K562 (cell line): Measurements from ENCODE around the gene DAPK3. TPM values are rescaled to one million over a fixed set of nuclear protein-coding genes. Genes with fewer than 3 reads are reported as not detected.

Experiments used
- ATF2 ChIP-seq: sonication (generic); formaldehyde crosslinking; IDR thresholded peaks from 2 replicates; pipeline ENCODE4 v1.8.1; 2022; ENCODE audit warnings: missing genetic modification reagents
- BMI1 ChIP-seq: fragments of 150-350 bp; IDR thresholded peaks from 2 replicates; pipeline ENCODE4 v1.6.1; 2014; ENCODE audit warnings: low read length
- CBFA2T3 ChIP-seq: fragments of 450-650 bp; IDR thresholded peaks from 2 replicates; pipeline ENCODE4 v1.6.1; 2017
- CBX2 ChIP-seq: fragments of 200-600 bp; sonication (generic); IDR thresholded peaks from one replicate; pipeline ENCODE4 v1.6.1; 2012; ENCODE audit warnings: mild to moderate bottlenecking, low read length, inconsistent platforms; ENCODE audit not compliant: insufficient read depth, poor library complexity, severe bottlenecking
- DDX20 ChIP-seq: fragments of 450-650 bp; IDR thresholded peaks from 2 replicates; pipeline ENCODE4 v1.6.1; 2016; ENCODE audit warnings: missing genetic modification characterization, low read depth, mild to moderate bottlenecking, missing compliant biosample characterization, moderate library complexity
- GATA2 ChIP-seq: sonication (generic); formaldehyde crosslinking; IDR thresholded peaks from 2 replicates; pipeline ENCODE4 v1.4.0; 2020; ENCODE audit warnings: mild to moderate bottlenecking, missing genetic modification reagents
- GTF2E2 ChIP-seq: fragments of 200-800 bp; sonication (Bioruptor generic); IDR thresholded peaks from 2 replicates; pipeline ENCODE4 v1.6.1; 2016; ENCODE audit warnings: missing genetic modification characterization, missing compliant biosample characterization
- HLTF ChIP-seq: fragments of 450-650 bp; IDR thresholded peaks from 2 replicates; pipeline ENCODE4 v1.6.1; 2016
- KDM2B ChIP-seq: fragments of 250-450 bp; sonication (Bioruptor Pico); IDR thresholded peaks from 2 replicates; pipeline ENCODE4 v1.8.0; 2021; ENCODE audit warnings: mild to moderate bottlenecking, moderate library complexity
- RBBP5 ChIP-seq: fragments of 200-600 bp; sonication (generic); IDR thresholded peaks from 2 replicates; pipeline ENCODE4 v1.6.1; 2012; ENCODE audit warnings: borderline replicate concordance, mild to moderate bottlenecking, low read length, control low read depth, inconsistent platforms; ENCODE audit not compliant: insufficient read depth, poor library complexity, severe bottlenecking
- SPI1 ChIP-seq: IDR thresholded peaks from 2 replicates; pipeline ENCODE4 v1.6.1; 2011; ENCODE audit warnings: low read depth, low read length, control low read depth, borderline replicate concordance
- ZBTB12 ChIP-seq: fragments of 250-450 bp; sonication (Bioruptor Pico); IDR thresholded peaks from 2 replicates; pipeline ENCODE4 v1.4.0; 2020
- ZBTB7A ChIP-seq: IDR thresholded peaks from 2 replicates; pipeline ENCODE4 v1.6.1; 2011; ENCODE audit warnings: low read depth, mild to moderate bottlenecking, low read length, moderate library complexity, borderline replicate concordance; ENCODE audit not compliant: control insufficient read depth
- ZC3H4 ChIP-seq: sonication (generic); formaldehyde crosslinking; IDR thresholded peaks from 2 replicates; pipeline ENCODE4 v1.9.0; 2021; ENCODE audit warnings: missing genetic modification reagents, borderline replicate concordance
- ZNF232 ChIP-seq: sonication (generic); formaldehyde crosslinking; IDR thresholded peaks from 2 replicates; pipeline ENCODE4 v1.8.0; 2022; ENCODE audit warnings: mild to moderate bottlenecking, missing genetic modification reagents
- ZNF511 ChIP-seq: sonication (generic); formaldehyde crosslinking; IDR thresholded peaks from 2 replicates; pipeline ENCODE4 v1.8.0; 2022; ENCODE audit warnings: mild to moderate bottlenecking, missing genetic modification reagents
- ZNF707 ChIP-seq: fragments of 250-450 bp; sonication (Bioruptor Pico); conservative IDR thresholded peaks from 2 replicates; pipeline ENCODE4 v1.8.0; 2022; ENCODE audit warnings: inconsistent platforms, mild to moderate bottlenecking, moderate library complexity
- polyA plus RNA-seq, 8 experiments: library from polyadenylated mRNA; depleted of rRNA in 4 of 8; stranded (reverse) in 5 of 8; unstranded in 3 of 8; fragments of >200 nt; fragmentation: Nextera tagmentation in 2 of 8; fragmentation: Illumina TruSeq in 1 of 8; extraction: Ambion mirVana in 2 of 8; extraction: Trizol in 1 of 8; gene quantifications; 2 replicates each; pipeline versions ENCODE4 v1.2.1 to v1.2.3, GENCODE V29; 2011 to 2014; ENCODE audit warnings: inconsistent platforms in 1 of 8, missing spikeins in 1 of 8
- total RNA-seq, 7 experiments: library from RNA; depleted of rRNA in 6 of 7; stranded (reverse); fragments of >200 nt in 6 of 7; fragmentation: Illumina TruSeq in 2 of 7; extraction: Trizol in 2 of 7; gene quantifications; 2 replicates each; pipeline versions ENCODE4 v1.2.1 to v1.2.3, GENCODE V29; 2011 to 2021; ENCODE audit warnings: low replicate concordance in 1 of 7
- TF ChIP-seq, protein P1 (sequence below): fragments of 450-650 bp; formaldehyde crosslinking; IDR thresholded peaks from 2 replicates; pipeline ENCODE4 v1.4.0; 2020; ENCODE audit warnings: mild to moderate bottlenecking, mixed read lengths
- TF ChIP-seq, protein P2 (sequence below): fragments of 450-650 bp; IDR thresholded peaks from 2 replicates; pipeline ENCODE4 v1.6.1; 2016; ENCODE audit warnings: borderline replicate concordance

Gene DAPK3
- total and polyA plus RNA-seq, 9 of the 15 experiments (the other 6 are each of a cell fraction or from before 2014, with no cell fraction given) = 0.14 to 63.4 (median 25.0) TPM

GRCh38 chr19:3984908-3985642, 14.2 kb upstream of the DAPK3 start, which contains the start of gene EEF2 (continued):
- TF ChIP-seq ZBTB12 = peak; percentile 80
- TF ChIP-seq GTF2E2 = peak; percentile 74; the same call in 1 of the 2 replicates
- peak; percentile 85; the same call in 1 of the 2 replicates for TF ChIP-seq ZBTB7A
- no peak for TF ChIP-seq KDM2B (CRISPR knock-in tag)
- no peak for TF ChIP-seq BMI1
- TF ChIP-seq HLTF = no peak
- TF ChIP-seq ZC3H4 (CRISPR knock-in tag) = peak; percentile 93; the same call in 1 of the 2 replicates
- TF ChIP-seq, protein P1, sequence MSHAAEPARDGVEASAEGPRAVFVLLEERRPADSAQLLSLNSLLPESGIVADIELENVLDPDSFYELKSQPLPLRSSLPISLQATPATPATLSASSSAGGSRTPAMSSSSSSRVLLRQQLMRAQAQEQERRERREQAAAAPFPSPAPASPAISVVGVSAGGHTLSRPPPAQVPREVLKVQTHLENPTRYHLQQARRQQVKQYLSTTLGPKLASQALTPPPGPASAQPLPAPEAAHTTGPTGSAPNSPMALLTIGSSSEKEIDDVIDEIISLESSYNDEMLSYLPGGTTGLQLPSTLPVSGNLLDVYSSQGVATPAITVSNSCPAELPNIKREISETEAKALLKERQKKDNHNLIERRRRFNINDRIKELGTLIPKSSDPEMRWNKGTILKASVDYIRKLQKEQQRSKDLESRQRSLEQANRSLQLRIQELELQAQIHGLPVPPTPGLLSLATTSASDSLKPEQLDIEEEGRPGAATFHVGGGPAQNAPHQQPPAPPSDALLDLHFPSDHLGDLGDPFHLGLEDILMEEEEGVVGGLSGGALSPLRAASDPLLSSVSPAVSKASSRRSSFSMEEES = peak; percentile 99
- TF ChIP-seq GATA2 (CRISPR knock-in tag) = no peak
- TF ChIP-seq ATF2 (CRISPR knock-in tag) = peak; percentile 95
- peak; percentile 22 for TF ChIP-seq CBFA2T3
- TF ChIP-seq, protein P2, sequence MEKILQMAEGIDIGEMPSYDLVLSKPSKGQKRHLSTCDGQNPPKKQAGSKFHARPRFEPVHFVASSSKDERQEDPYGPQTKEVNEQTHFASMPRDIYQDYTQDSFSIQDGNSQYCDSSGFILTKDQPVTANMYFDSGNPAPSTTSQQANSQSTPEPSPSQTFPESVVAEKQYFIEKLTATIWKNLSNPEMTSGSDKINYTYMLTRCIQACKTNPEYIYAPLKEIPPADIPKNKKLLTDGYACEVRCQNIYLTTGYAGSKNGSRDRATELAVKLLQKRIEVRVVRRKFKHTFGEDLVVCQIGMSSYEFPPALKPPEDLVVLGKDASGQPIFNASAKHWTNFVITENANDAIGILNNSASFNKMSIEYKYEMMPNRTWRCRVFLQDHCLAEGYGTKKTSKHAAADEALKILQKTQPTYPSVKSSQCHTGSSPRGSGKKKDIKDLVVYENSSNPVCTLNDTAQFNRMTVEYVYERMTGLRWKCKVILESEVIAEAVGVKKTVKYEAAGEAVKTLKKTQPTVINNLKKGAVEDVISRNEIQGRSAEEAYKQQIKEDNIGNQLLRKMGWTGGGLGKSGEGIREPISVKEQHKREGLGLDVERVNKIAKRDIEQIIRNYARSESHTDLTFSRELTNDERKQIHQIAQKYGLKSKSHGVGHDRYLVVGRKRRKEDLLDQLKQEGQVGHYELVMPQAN = peak; percentile 47; the same call in 1 of the 2 replicates
- TF ChIP-seq ZNF511 = peak; percentile 72
- TF ChIP-seq SPI1 = no peak
- TF ChIP-seq DDX20 (tag) = no peak
- TF ChIP-seq ZNF707 (CRISPR knock-in tag) = no peak
- TF ChIP-seq ZNF232 (CRISPR knock-in tag) = peak; percentile 77; the same call in 1 of the 2 replicates
- TF ChIP-seq RBBP5 = peak; percentile 99
- TF ChIP-seq CBX2 = no peak
